ENCODE measurements around the gene SH3GL2. TPM values are rescaled to one million over a fixed set of nuclear protein-coding genes. Genes with fewer than 3 reads are reported as not detected.

SH3GL2 gene
- total RNA-seq, 4 donors from 2014 or later = 3.6 to 6.8 (median 4.7) TPM

GRCh38 chr9:17614250-17614649, 35.4 kb downstream of the SH3GL2 start:
- no peaks in the 10 kb centered on the region for H3K27me3 ChIP-seq
- H3K36me3 ChIP-seq = no peaks in the 10 kb centered on the region
- H3K4me1 ChIP-seq = peaks cover 0 to 6% (median 0%) of the 10 kb centered on the region in 3 donors
- no peak overlapping the region for H3K4me3 ChIP-seq
- no peak for ATAC-seq
- no peaks in the 10 kb centered on the region for H3K9me3 ChIP-seq
- 80 to 100% methylated on average over 1 of the region's 1 CpG for WGBS, 2 donors (ENCODE audit: low coverage in 1 of 2)
- no peak for TF ChIP-seq POLR2AphosphoS5 (IDR thresholded peaks at IDR 0.05)
- TF ChIP-seq, protein P1, sequence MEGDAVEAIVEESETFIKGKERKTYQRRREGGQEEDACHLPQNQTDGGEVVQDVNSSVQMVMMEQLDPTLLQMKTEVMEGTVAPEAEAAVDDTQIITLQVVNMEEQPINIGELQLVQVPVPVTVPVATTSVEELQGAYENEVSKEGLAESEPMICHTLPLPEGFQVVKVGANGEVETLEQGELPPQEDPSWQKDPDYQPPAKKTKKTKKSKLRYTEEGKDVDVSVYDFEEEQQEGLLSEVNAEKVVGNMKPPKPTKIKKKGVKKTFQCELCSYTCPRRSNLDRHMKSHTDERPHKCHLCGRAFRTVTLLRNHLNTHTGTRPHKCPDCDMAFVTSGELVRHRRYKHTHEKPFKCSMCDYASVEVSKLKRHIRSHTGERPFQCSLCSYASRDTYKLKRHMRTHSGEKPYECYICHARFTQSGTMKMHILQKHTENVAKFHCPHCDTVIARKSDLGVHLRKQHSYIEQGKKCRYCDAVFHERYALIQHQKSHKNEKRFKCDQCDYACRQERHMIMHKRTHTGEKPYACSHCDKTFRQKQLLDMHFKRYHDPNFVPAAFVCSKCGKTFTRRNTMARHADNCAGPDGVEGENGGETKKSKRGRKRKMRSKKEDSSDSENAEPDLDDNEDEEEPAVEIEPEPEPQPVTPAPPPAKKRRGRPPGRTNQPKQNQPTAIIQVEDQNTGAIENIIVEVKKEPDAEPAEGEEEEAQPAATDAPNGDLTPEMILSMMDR (IDR thresholded peaks at IDR 0.05) = no peak
- TF ChIP-seq EP300 (IDR thresholded peaks at IDR 0.05) = no peak
- H3K27ac ChIP-seq = no peak overlapping the region

- no peak for ATAC-seq
- Histone ChIP-seq H3K27me3 (no peaks in the 10 kb centered on the region), H3K9me3 (no peaks in the 10 kb centered on the region), H3K36me3 (no peaks in the 10 kb centered on the region), H3K27ac (no peak overlapping the region), H3K4me3 (no peak overlapping the region), H3K4me1 (peaks cover 0 to 6% (median 0%) of the 10 kb centered on the region in 3 donors)
- no peak for TF ChIP-seq POLR2A (IDR thresholded peaks at IDR 0.05)
- 85% methylated on average over 3 of the region's 4 CpGs; no CpG with 5 or more reads in 1 of the 2 donors for WGBS, 2 donors (ENCODE audit: low coverage in 1 of 2)
Observed at GRCh38 chr9:17614903-17615302, 36.0 kb downstream of the SH3GL2 start.

GRCh38 chr9:17622141-17622540, 43.3 kb downstream of the SH3GL2 start:
- no peaks in the 10 kb centered on the region for H3K27me3 ChIP-seq
- no peak overlapping the region for H3K4me3 ChIP-seq
- no peak for TF ChIP-seq POLR2A (IDR thresholded peaks at IDR 0.05)
- TF ChIP-seq, protein P1 (IDR thresholded peaks at IDR 0.05) = no peak
- TF ChIP-seq POLR2AphosphoS5 (IDR thresholded peaks at IDR 0.05) = no peak
- TF ChIP-seq EP300 (IDR thresholded peaks at IDR 0.05) = no peak
- H3K36me3 ChIP-seq = no peaks in the 10 kb centered on the region
- H3K27ac ChIP-seq = no peak overlapping the region
- 73 to 78% methylated on average over 2 to 4 of the region's 4 CpGs for WGBS, 2 donors (ENCODE audit: low coverage in 1 of 2)
- H3K4me1 ChIP-seq = no peaks in the 10 kb centered on the region
- ATAC-seq = no peak
- no peaks in the 10 kb centered on the region for H3K9me3 ChIP-seq

DNA sequence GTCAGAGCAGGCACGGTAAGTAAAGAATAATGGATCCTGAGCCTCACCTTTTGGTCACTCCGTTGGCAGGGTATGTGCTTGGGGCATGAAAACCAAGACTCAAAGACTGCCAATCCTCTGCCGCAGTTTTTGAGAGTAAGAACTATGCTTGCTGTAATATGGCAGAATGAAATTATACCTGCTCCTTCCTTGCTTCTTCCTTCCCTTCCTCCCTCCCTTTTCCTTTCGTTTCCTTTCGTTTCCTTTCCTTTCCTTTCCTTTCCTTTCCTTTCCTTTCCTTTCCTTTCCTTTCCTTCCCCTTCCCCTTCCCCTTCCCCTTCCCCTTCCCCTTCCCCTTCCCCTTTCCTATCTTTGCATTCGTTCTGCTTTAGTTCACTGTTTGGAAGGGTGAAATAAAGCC, 43.9 kb downstream of the SH3GL2 start:
- TF ChIP-seq EP300 (IDR thresholded peaks at IDR 0.05) (no peak), POLR2A (IDR thresholded peaks at IDR 0.05) (no peak)
- Histone ChIP-seq H3K9me3 (no peaks in the 10 kb centered on the region), H3K4me1 (no peaks in the 10 kb centered on the region), H3K36me3 (no peaks in the 10 kb centered on the region), H3K4me3 (no peak overlapping the region), H3K27ac (no peak overlapping the region), H3K27me3 (no peaks in the 10 kb centered on the region)
- ATAC-seq = no peak
- 70 to 95% methylated on average over 3 to 5 of the region's 6 CpGs for WGBS, 2 donors (ENCODE audit: low coverage in 1 of 2)

GRCh38 chr9:17623965-17624364, 45.1 kb downstream of the SH3GL2 start:
- WGBS, 2 donors (ENCODE audit: low coverage in 1 of 2) = 76 to 90% methylated on average over 6 of the region's 6 CpGs
- no peaks in the 10 kb centered on the region for H3K9me3 ChIP-seq
- no peaks in the 10 kb centered on the region for H3K27me3 ChIP-seq
- no peaks in the 10 kb centered on the region for H3K36me3 ChIP-seq
- H3K4me3 ChIP-seq = no peak overlapping the region
- no peak for ATAC-seq
- H3K27ac ChIP-seq = no peak overlapping the region
- H3K4me1 ChIP-seq = no peaks in the 10 kb centered on the region
- TF ChIP-seq EP300 (IDR thresholded peaks at IDR 0.05) = no peak
- no peak for TF ChIP-seq POLR2A (IDR thresholded peaks at IDR 0.05)
- TF ChIP-seq, protein P1 (IDR thresholded peaks at IDR 0.05) = no peak
- TF ChIP-seq POLR2AphosphoS5 (IDR thresholded peaks at IDR 0.05) = no peak

- Histone ChIP-seq H3K4me3 (no peak overlapping the region), H3K36me3 (no peaks in the 10 kb centered on the region), H3K27me3 (no peaks in the 10 kb centered on the region), H3K4me1 (no peaks in the 10 kb centered on the region), H3K27ac (no peak overlapping the region), H3K9me3 (no peaks in the 10 kb centered on the region)
- no peak for ATAC-seq
- TF ChIP-seq POLR2A (IDR thresholded peaks at IDR 0.05) = no peak
- no peak for TF ChIP-seq POLR2AphosphoS5 (IDR thresholded peaks at IDR 0.05)
- TF ChIP-seq, protein P1 (IDR thresholded peaks at IDR 0.05) = no peak
- TF ChIP-seq EP300 (IDR thresholded peaks at IDR 0.05) = no peak
Observed at GRCh38 chr9:17624571-17624970, 45.7 kb downstream of the SH3GL2 start.
